Loucy (cell line): ENCODE data around the gene ITCH.

ENCODE experiments used
- H2AFZ ChIP-seq: fragments of 200-600 bp; sonication (generic); 2 replicates; pipeline ENCODE4 v1.6.0; 2016; ENCODE audit warnings: antibody characterized with exemption, mild to moderate bottlenecking, low read length, moderate library complexity
- H3F3A ChIP-seq: fragments of 200-600 bp; 2 replicates; pipeline ENCODE4 v1.6.0; 2016; ENCODE audit warnings: antibody characterized with exemption, low read depth, mild to moderate bottlenecking
- H3K27me3 ChIP-seq: fragments of 200-600 bp; sonication (generic); 2 replicates; pipeline ENCODE4 v1.6.1; 2014; ENCODE audit warnings: low read length, mild to moderate bottlenecking; ENCODE audit not compliant: insufficient read depth, poor library complexity, severe bottlenecking
- H3K36me3 ChIP-seq: fragments of 200-600 bp; sonication (generic); 2 replicates; pipeline ENCODE4 v1.6.1; 2016; ENCODE audit warnings: low read length; ENCODE audit not compliant: insufficient read depth
- H3K4me1 ChIP-seq: fragments of 200-600 bp; sonication (generic); 2 replicates; pipeline ENCODE4 v1.5.1; 2014; ENCODE audit warnings: low read length, mild to moderate bottlenecking; ENCODE audit not compliant: insufficient read depth, poor library complexity, severe bottlenecking
- H3K4me2 ChIP-seq: fragments of 200-600 bp; sonication (generic); 2 replicates; pipeline ENCODE4 v1.6.0; 2014; ENCODE audit warnings: antibody characterized with exemption, low read length, low read depth, mild to moderate bottlenecking; ENCODE audit not compliant: poor library complexity, severe bottlenecking
- H3K4me3 ChIP-seq: fragments of 200-600 bp; sonication (generic); 2 replicates; pipeline ENCODE4 v1.5.1; 2014; ENCODE audit warnings: low read length, mild to moderate bottlenecking, mixed read lengths; ENCODE audit not compliant: poor library complexity, severe bottlenecking
- H3K79me2 ChIP-seq: fragments of 200-600 bp; sonication (generic); 2 replicates; pipeline ENCODE4 v1.6.1; 2014; ENCODE audit warnings: low read length; ENCODE audit not compliant: insufficient read depth
- H3K9ac ChIP-seq: fragments of 200-600 bp; sonication (generic); 2 replicates; pipeline ENCODE4 v1.6.0; 2014; ENCODE audit warnings: mild to moderate bottlenecking, low read depth, low read length, moderate library complexity; ENCODE audit not compliant: poor library complexity, severe bottlenecking
- H3K9me2 ChIP-seq: fragments of 200-600 bp; sonication (generic); replicated peaks from 2 replicates; pipeline ENCODE4 v1.6.1; 2016; ENCODE audit warnings: low read depth, low read length, mixed read lengths
- H3K9me3 ChIP-seq: fragments of 200-600 bp; sonication (generic); 2 replicates; pipeline ENCODE4 v1.6.1; 2014; ENCODE audit warnings: mild to moderate bottlenecking, antibody characterized with exemption, low read length, low read depth; ENCODE audit not compliant: insufficient read depth
- H4K20me1 ChIP-seq: fragments of 200-600 bp; sonication (generic); 2 replicates; pipeline ENCODE4 v1.6.0; 2014; ENCODE audit warnings: antibody characterized with exemption, low read length, mild to moderate bottlenecking; ENCODE audit not compliant: insufficient read depth, poor library complexity, severe bottlenecking
- EZH2phosphoT487 ChIP-seq: fragments of 200-600 bp; IDR thresholded peaks from 2 replicates; pipeline ENCODE4 v1.6.1; 2018; ENCODE audit warnings: antibody characterized with exemption, mild to moderate bottlenecking, moderate library complexity, borderline replicate concordance
- TF ChIP-seq, protein P1 (sequence below): fragments of 200-600 bp; sonication (generic); conservative IDR thresholded peaks from 2 replicates; pipeline ENCODE4 v1.5.1; 2014; ENCODE audit warnings: mild to moderate bottlenecking, antibody characterized with exemption, low read length

Gene ITCH

GRCh38 chr20:34525709-34526416 lies 162.8 kb downstream of the ITCH start:
- no peaks in the 10 kb centered on the region for H3K27me3 ChIP-seq
- peaks cover 49% of the 10 kb centered on the region for H3K79me2 ChIP-seq
- H3K9ac ChIP-seq = no peak overlapping the region
- peaks cover 42% of the 10 kb centered on the region; the same call in 1 of the 2 replicates for H3K36me3 ChIP-seq
- H3K4me1 ChIP-seq = peaks cover 17% of the 10 kb centered on the region
- peaks cover 3% of the 10 kb centered on the region; the same call in 1 of the 2 replicates for H3F3A ChIP-seq
- H3K4me3 ChIP-seq = no peak overlapping the region
- H3K9me3 ChIP-seq = no peaks in the 10 kb centered on the region
- no peak overlapping the region for H2AFZ ChIP-seq
- peaks cover 15% of the 10 kb centered on the region for H4K20me1 ChIP-seq
- TF ChIP-seq, protein P1, sequence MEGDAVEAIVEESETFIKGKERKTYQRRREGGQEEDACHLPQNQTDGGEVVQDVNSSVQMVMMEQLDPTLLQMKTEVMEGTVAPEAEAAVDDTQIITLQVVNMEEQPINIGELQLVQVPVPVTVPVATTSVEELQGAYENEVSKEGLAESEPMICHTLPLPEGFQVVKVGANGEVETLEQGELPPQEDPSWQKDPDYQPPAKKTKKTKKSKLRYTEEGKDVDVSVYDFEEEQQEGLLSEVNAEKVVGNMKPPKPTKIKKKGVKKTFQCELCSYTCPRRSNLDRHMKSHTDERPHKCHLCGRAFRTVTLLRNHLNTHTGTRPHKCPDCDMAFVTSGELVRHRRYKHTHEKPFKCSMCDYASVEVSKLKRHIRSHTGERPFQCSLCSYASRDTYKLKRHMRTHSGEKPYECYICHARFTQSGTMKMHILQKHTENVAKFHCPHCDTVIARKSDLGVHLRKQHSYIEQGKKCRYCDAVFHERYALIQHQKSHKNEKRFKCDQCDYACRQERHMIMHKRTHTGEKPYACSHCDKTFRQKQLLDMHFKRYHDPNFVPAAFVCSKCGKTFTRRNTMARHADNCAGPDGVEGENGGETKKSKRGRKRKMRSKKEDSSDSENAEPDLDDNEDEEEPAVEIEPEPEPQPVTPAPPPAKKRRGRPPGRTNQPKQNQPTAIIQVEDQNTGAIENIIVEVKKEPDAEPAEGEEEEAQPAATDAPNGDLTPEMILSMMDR = no peak
- no peak for TF ChIP-seq EZH2phosphoT487
- no peaks in the 10 kb centered on the region for H3K9me2 ChIP-seq
- H3K4me2 ChIP-seq = no peak overlapping the region

GRCh38 chr20:34526466-34526865 lies 163.4 kb downstream of the ITCH start:
- H3K36me3 ChIP-seq = peaks cover 48% of the 10 kb centered on the region; the same call in 1 of the 2 replicates
- no peaks in the 10 kb centered on the region for H3K9me3 ChIP-seq
- H3F3A ChIP-seq = peaks cover 3% of the 10 kb centered on the region; the same call in 1 of the 2 replicates
- H4K20me1 ChIP-seq = peaks cover 15% of the 10 kb centered on the region
- no peaks in the 10 kb centered on the region for H3K27me3 ChIP-seq
- TF ChIP-seq, protein P1 = no peak
- no peak for TF ChIP-seq EZH2phosphoT487
- H3K4me2 ChIP-seq = no peak overlapping the region
- H3K9me2 ChIP-seq = no peaks in the 10 kb centered on the region
- no peak overlapping the region for H3K4me3 ChIP-seq
- H3K79me2 ChIP-seq = peaks cover 49% of the 10 kb centered on the region
- no peak overlapping the region for H3K9ac ChIP-seq
- H2AFZ ChIP-seq = no peak overlapping the region
- peaks cover 17% of the 10 kb centered on the region for H3K4me1 ChIP-seq

DNA sequence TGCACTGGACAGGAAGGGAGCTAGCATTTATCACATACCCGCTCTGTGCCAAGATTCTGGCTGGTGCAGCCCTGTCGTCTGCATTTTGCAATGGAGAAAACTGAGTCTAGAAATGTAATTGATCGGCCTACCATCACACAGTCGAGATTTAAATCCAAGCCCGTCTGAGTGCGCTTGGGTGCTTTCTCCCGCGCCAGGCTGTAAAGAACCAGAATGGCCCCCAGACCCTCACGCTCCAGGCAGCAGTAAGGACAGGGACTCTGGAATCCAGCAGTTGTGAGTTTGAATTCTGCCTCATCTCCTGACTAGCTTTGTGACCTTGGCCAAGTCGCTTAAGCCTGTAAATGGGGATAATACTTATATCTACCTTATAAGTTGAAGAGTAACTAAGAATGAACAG lies 163.9 kb downstream of the ITCH start:
- TF ChIP-seq, protein P1 = no peak
- no peak for TF ChIP-seq EZH2phosphoT487
- H3K4me3 ChIP-seq = no peak overlapping the region
- H3K4me1 ChIP-seq = peaks cover 15% of the 10 kb centered on the region
- peaks cover 53% of the 10 kb centered on the region; the same call in 1 of the 2 replicates for H3K36me3 ChIP-seq
- H3K9me3 ChIP-seq = no peaks in the 10 kb centered on the region
- H3K27me3 ChIP-seq = no peaks in the 10 kb centered on the region
- H3K9ac ChIP-seq = no peak overlapping the region
- H3K79me2 ChIP-seq = peaks cover 45% of the 10 kb centered on the region
- no peak overlapping the region for H3K4me2 ChIP-seq
- H2AFZ ChIP-seq = no peak overlapping the region
- H3K9me2 ChIP-seq = no peaks in the 10 kb centered on the region
- peaks cover 3% of the 10 kb centered on the region; the same call in 1 of the 2 replicates for H3F3A ChIP-seq
- H4K20me1 ChIP-seq = peaks cover 17% of the 10 kb centered on the region
